Ecto neural progenitor cell (in vitro differentiated cells): ENCODE measurements around the gene ARL6IP1.
"Not testable (repeated sequence)": the region's sequence is repeated elsewhere in the genome, so short reads cannot be mapped to it uniquely, and the experiment has no call there.

Experiments
- DNase-seq: peaks from one replicate; pipeline ENCODE4 v3.0.0-alpha.2; 2018; ENCODE audit warnings: low spot score

Gene ARL6IP1

GRCh38 chr16:18799500-18799899 lies 1.8 kb downstream of the ARL6IP1 start:
- no peak for DNase-seq

- no peak for DNase-seq
These were observed 3.6 kb downstream of the ARL6IP1 start for GRCh38 chr16:18797746-18798145.

- no peak for DNase-seq
These were observed 5.0 kb downstream of the ARL6IP1 start for GRCh38 chr16:18796377-18796776.

GRCh38 chr16:18792836-18793433 lies 8.4 kb downstream of the ARL6IP1 start:
- no peak for DNase-seq

- peak; percentile 92 for DNase-seq
These were observed 11.3 kb downstream of the ARL6IP1 start, which contains the start of gene RPS15A for GRCh38 chr16:18789850-18790706. TSS of gene RPS15A (minus strand) at chr16:18790334. CDS start at chr16:18789113, 1,221 bp downstream.

- DNase-seq, result no peak
These were observed 11.9 kb downstream of the ARL6IP1 start for GRCh38 chr16:18789515-18789849.

GRCh38 chr16:18788828-18789514 lies 12.4 kb downstream of the ARL6IP1 start:
- no peak for DNase-seq

GRCh38 chr16:18784917-18785623 lies 16.3 kb downstream of the ARL6IP1 start:
- no peak for DNase-seq

- no peak for DNase-seq
These were observed 17.7 kb downstream of the ARL6IP1 start for GRCh38 chr16:18783430-18784341.

GRCh38 chr16:18782697-18783429 lies 18.5 kb downstream of the ARL6IP1 start:
- no peak for DNase-seq

- DNase-seq, result not testable (repeated sequence)
These were observed 20.1 kb downstream of the ARL6IP1 start for GRCh38 chr16:18781232-18781631.

- DNase-seq, result not testable (repeated sequence)
These were observed 20.8 kb downstream of the ARL6IP1 start for GRCh38 chr16:18780460-18781026.

GRCh38 chr16:18777664-18778063 lies 23.7 kb downstream of the ARL6IP1 start:
- not testable (repeated sequence) for DNase-seq

- not testable (repeated sequence) for DNase-seq
These were observed 25.0 kb downstream of the ARL6IP1 start for GRCh38 chr16:18776334-18776733.

- DNase-seq, result not testable (repeated sequence)
These were observed 26.7 kb downstream of the ARL6IP1 start for GRCh38 chr16:18774651-18775050.

- DNase-seq, result not testable (repeated sequence)
These were observed 29.2 kb downstream of the ARL6IP1 start for GRCh38 chr16:18772171-18772570.

GRCh38 chr16:18770336-18770962 lies 30.9 kb downstream of the ARL6IP1 start:
- not testable (repeated sequence) for DNase-seq

- not testable (repeated sequence) for DNase-seq
These were observed 34.1 kb downstream of the ARL6IP1 start for GRCh38 chr16:18767217-18767616.

- not testable (repeated sequence) for DNase-seq
These were observed 38.6 kb downstream of the ARL6IP1 start for GRCh38 chr16:18762713-18763112.
